ENCODE data around the gene COL13A1.

GRCh38 chr10:69835875-69836730 lies 34.4 kb downstream of the COL13A1 start:
- TF ChIP-seq CTCF (IDR thresholded peaks at IDR 0.05; ENCODE audit: control extremely low read depth in 1 of 3, insufficient read depth in 1 of 3, low read depth in 1 of 3, low read length in 3 of 3) (no peak), EGR1 (IDR thresholded peaks at IDR 0.05; ENCODE audit: borderline replicate concordance, low read depth, low read length) (no peak), ATF2 (IDR thresholded peaks at IDR 0.05; ENCODE audit: low read length) (no peak), SIN3A (conservative IDR thresholded peaks at IDR 0.05 in 1 of 2, IDR thresholded peaks at IDR 0.05 in 1 of 2; ENCODE audit: low read depth in 1 of 2, low read length in 2 of 2) (no peak), SP2 (IDR thresholded peaks at IDR 0.05; ENCODE audit: low read length) (no peak), KDM5A (IDR thresholded peaks at IDR 0.05; ENCODE audit: low read length) (no peak), RXRA (IDR thresholded peaks at IDR 0.05; ENCODE audit: insufficient read depth, low read depth, low read length) (no peak), RAD21 (IDR thresholded peaks at IDR 0.05 in 1 of 2, conservative IDR thresholded peaks at IDR 0.05 in 1 of 2; ENCODE audit: low read depth in 2 of 2, low read length in 2 of 2) (no peak)

Data from H1 (cell line).